ENCODE measurements around the gene IL17RD.

IL17RD gene

DNA sequence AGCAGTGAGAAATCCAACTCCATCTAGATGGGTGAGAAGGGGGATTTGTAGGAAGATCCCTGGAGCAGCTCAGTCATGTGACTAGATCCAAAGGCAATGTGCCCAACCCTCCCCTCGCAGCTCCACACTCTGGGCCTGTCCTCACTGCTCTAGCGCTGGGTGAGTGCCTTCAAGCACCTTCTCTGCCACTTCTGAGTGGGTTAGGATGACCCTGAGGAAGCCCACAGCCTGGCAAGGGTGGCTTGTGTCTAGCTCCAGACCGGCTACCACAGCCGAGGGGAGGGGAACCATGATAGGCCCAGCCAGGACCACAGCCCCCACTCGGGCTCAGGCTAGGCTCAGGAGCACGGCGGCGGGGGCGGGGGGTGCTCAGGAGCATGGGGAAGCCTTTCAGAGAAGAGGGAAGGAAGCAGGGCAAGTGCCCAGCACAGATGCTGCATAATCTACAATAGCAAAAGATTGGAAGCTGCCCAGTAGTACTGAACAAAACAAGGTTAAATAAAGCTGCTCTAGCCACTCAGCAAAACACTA lies 103.0 kb downstream of the IL17RD start:
- no peak for DNase-seq (ENCODE audit: low read depth in 2 of 2)
- TF ChIP-seq, protein P1, sequence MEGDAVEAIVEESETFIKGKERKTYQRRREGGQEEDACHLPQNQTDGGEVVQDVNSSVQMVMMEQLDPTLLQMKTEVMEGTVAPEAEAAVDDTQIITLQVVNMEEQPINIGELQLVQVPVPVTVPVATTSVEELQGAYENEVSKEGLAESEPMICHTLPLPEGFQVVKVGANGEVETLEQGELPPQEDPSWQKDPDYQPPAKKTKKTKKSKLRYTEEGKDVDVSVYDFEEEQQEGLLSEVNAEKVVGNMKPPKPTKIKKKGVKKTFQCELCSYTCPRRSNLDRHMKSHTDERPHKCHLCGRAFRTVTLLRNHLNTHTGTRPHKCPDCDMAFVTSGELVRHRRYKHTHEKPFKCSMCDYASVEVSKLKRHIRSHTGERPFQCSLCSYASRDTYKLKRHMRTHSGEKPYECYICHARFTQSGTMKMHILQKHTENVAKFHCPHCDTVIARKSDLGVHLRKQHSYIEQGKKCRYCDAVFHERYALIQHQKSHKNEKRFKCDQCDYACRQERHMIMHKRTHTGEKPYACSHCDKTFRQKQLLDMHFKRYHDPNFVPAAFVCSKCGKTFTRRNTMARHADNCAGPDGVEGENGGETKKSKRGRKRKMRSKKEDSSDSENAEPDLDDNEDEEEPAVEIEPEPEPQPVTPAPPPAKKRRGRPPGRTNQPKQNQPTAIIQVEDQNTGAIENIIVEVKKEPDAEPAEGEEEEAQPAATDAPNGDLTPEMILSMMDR (IDR thresholded peaks at IDR 0.05; ENCODE audit: low read depth, low read length): no peak
- no peak overlapping the region for H3K4me3 ChIP-seq (replicated peaks in 1 of 2; ENCODE audit: low read depth in 2 of 2, low read length in 2 of 2)

DNA sequence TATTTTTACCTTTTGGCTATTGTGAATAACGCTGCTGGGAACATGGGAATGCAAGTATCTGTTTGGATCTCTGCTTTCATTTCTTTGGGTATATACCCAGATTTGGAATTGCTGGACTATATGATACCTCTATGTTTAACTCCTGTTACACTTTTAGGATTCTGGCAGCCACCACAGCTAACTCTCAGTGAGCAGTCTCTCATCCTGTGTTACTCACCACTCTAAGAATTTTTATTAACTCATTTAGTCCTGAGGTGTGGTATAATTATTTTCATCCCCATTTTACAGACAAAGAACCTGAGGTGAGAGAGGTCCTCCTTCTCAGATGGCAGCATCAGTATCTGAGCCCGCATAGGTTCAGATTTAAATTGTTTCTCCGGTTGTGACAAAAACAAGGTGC lies 103.6 kb downstream of the IL17RD start:
- TF ChIP-seq, protein P1 (IDR thresholded peaks at IDR 0.05; ENCODE audit: low read depth, low read length): no peak
- DNase-seq (ENCODE audit: low read depth in 2 of 2): no peak
- no peak overlapping the region for H3K4me3 ChIP-seq (replicated peaks in 1 of 2; ENCODE audit: low read depth in 2 of 2, low read length in 2 of 2)

DNA sequence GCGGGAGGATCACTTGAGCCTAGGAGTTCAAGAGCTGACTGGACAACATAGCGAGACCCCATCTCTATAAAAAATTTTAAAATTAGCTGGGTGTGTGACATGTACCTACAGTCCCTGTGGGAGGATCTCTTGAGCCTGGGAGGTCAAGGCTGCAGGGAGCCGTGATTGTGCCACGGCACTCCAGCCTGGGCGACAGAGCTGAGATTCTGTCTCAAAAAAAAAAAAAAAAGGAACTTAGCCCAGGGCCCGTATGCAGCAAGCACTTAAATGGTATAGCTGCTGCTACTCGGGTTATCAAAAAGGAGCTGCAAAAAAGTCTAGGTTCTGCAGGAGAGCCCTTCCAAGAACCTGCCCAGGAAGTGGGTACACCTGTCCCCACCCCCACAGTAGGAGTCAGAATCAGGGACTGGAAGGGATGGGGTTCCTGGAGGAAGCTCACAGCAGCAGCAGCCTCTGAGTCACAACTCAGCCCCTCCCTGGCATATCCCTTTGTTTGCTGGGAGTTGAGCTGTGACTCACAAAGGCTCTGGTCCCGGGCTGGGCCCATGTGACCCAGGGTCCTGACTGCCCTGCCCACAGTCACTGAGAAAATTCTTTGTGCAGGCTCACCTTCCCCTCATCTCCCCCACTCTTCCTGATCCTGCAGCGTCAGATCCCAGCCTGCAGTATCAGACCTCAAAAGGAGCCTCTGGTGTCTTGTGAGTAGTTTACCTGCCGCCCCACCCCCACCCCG lies 104.9 kb downstream of the IL17RD start, which contains the start of gene SPATA12:
TSS of gene SPATA12 (plus strand) at position 576 of the 733 bp plus-strand sequence. CDS start 13,031 bp downstream, outside the sequence.
- peak; percentile 86 to 89 for DNase-seq (ENCODE audit: low read depth in 2 of 2)
- no peak within 1 kb of the TSS for H3K4me3 ChIP-seq (replicated peaks in 1 of 2; ENCODE audit: low read depth in 2 of 2, low read length in 2 of 2)
- TF ChIP-seq, protein P1 (IDR thresholded peaks at IDR 0.05; ENCODE audit: low read depth, low read length): no peak

DNA sequence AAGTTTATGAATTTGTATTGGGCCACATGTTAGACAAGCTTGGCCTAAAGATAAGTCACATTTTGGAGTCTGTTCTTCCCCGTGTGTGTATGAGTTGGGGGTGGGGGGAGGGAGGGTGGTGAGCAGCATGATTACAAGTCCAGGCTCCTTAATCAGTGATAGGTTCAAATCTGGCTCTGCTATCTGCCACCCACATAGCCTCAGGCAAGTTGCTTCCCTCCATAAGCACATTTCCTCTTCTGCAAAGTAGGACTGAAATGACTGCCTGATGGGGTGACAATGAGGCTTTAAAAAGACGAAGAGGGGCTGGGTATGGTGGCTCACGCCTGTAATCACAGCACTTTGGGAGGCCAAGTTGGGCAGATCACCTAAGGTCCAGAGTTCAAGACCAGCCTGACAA lies 105.7 kb downstream of the IL17RD start:
- no peak overlapping the region for H3K4me3 ChIP-seq (replicated peaks in 1 of 2; ENCODE audit: low read depth in 2 of 2, low read length in 2 of 2)
- DNase-seq (ENCODE audit: low read depth in 2 of 2): no peak
- TF ChIP-seq, protein P1 (IDR thresholded peaks at IDR 0.05; ENCODE audit: low read depth, low read length): no peak

DNA sequence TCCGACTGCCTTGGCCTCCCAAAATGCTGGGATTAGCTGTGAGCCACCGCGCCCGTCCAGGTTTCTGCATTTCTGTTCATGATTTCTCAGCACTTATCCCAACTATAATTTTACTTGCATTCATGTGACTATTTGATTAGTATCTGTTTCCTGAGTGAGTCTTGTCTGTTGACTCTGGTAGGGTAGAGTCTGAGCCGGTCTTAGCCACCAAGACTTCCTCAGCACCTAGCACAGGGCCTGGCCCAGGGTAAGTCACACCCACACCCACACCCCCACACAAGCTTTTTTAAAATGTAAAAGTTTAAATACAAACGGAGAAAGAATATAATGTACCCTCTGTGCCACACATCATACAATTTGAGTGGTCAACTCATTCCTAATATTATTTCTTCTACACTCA lies 107.8 kb downstream of the IL17RD start:
- no peak overlapping the region for H3K4me3 ChIP-seq (replicated peaks in 1 of 2; ENCODE audit: low read depth in 2 of 2, low read length in 2 of 2)
- no peak for DNase-seq (ENCODE audit: low read depth in 2 of 2)

GRCh38 chr3:57053122-57053521 lies 112.0 kb downstream of the IL17RD start:
- TF ChIP-seq, protein P1 (IDR thresholded peaks at IDR 0.05; ENCODE audit: low read depth, low read length): no peak
- no peak for DNase-seq (ENCODE audit: low read depth in 2 of 2)
- H3K4me3 ChIP-seq (replicated peaks in 1 of 2; ENCODE audit: low read depth in 2 of 2, low read length in 2 of 2): no peak overlapping the region

More for the DNA sequence above, 107.8 kb downstream of the IL17RD start:
- TF ChIP-seq, protein P1 (IDR thresholded peaks at IDR 0.05; ENCODE audit: low read depth, low read length): no peak
